ENCODE data around the gene PCDHGB6.
"Not testable (repeated sequence)": the region's sequence is repeated elsewhere in the genome, so short reads cannot be mapped to it uniquely, and the experiment has no call there.

Gene PCDHGB6

DNA sequence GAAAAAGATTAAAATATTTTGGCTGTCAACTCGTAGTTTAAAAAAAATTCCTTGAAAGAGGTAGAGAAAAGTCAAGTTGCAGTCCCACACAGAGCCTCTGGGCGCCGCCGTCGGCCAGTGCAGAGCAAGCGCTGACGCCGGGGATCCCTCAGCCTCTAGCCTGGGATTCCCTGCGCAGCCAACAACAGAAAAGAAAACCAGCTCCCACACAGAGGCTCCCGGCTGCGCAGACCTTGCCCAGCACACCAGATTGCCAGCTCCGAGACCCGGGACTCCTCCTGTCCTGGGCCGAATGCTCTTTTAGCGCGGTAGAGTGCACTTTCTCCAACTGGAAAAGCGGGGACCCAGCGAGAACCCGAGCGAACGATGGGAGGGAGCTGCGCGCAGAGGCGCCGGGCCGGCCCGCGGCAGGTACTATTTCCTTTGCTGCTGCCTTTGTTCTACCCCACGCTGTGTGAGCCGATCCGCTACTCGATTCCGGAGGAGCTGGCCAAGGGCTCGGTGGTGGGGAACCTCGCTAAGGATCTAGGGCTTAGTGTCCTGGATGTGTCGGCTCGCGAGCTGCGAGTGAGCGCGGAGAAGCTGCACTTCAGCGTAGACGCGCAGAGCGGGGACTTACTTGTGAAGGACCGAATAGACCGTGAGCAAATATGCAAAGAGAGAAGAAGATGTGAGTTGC, 9.8 kb downstream of the PCDHGB6 start, which contains the start of gene PCDHGB7:
TSS of gene PCDHGB7 (plus strand) at position 184 of the 679 bp plus-strand sequence. CDS start at position 367, 183 bp downstream.
- in situ Hi-C loops (cut with MboI; ENCODE audit: low sequenced_read_pairs) = loop anchor here (10.0 kb wide), 1 partner anchor 137 kb away; no protein-coding TSS in a partner anchor

GRCh38 chr5:141419074-141419880, 11.5 kb downstream of the PCDHGB6 start:
- in situ Hi-C loops (cut with MboI; ENCODE audit: low sequenced_read_pairs) = loop anchor here (10.0 kb wide), 1 partner anchor 136 kb away; no protein-coding TSS in a partner anchor

DNA sequence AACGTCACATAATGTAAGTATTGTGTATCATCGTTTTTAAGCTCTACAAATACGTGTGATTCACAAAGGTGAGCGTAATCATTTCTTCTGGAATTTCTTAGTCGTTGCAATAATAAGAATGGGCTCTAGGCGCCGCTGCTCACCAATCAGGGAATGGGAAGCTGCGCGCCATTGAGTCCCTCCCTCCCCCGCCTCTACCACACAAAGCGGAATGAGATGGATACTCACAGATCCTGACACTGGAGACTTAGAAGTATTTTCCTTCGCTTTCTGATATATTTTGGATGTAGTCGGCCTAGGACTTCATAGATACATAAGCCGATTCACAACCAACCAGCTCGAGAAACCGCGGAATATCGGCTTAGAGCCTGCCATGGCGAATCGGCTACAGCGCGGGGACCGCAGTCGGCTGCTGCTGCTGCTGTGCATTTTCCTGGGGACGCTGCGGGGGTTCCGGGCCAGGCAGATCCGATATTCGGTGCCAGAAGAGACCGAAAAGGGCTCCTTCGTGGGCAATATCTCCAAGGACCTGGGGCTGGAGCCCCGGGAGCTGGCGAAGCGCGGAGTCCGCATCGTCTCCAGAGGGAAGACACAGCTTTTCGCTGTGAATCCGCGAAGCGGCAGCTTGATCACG, 13.2 kb downstream of the PCDHGB6 start, which contains the start of gene PCDHGA11:
TSS of gene PCDHGA11 (plus strand) at position 197 of the 634 bp plus-strand sequence. CDS start at position 374, 177 bp downstream.
- in situ Hi-C loops (cut with MboI; ENCODE audit: low sequenced_read_pairs) = no loop called here

DNA sequence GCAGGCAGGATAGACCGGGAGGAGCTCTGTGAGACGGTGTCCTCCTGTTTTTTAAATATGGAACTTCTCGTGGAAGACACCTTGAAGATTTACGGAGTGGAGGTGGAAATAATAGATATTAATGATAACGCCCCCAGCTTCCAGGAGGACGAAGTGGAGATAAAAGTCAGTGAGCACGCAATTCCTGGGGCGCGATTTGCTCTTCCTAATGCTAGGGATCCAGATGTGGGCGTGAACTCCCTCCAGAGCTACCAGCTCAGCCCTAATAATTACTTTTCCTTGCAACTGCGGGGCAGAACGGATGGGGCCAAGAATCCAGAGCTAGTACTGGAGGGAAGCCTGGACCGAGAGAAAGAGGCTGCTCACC, 13.7 kb downstream of the PCDHGB6 start:
- in situ Hi-C loops (cut with MboI; ENCODE audit: low sequenced_read_pairs) = no loop called here

- in situ Hi-C loops (cut with MboI; ENCODE audit: low sequenced_read_pairs) = no loop called here
These were observed 15.0 kb downstream of the PCDHGB6 start for GRCh38 chr5:141422742-141423291.

DNA sequence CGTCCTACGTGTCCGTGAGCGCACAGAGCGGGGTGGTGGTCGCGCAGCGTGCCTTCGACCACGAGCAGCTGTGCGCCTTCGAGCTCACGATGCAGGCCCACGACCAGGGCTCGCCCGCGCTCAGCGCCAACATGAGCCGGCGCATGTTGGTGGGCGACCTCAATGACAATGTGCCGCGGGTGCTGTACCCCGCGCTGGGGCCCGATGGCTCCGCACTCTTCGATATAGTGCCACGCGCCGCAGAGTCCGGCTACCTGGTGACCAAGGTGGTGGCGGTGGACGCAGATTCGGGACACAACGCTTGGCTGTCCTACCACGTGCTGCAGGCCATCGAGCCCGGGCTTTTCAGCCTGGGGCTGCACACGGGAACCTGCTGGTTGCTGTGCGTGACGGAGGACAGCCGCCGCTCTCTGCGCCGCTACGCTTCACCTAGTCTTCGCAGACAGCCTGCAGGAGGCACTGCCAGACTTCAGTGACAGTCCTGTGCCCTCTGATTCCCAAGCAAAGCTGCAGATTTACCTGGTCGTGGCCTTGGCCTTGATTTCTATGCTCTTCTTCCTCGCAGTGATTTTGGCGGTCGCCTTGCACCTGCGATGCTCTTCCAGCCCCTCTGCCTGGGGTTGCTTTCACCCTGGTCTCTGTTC, 20.1 kb downstream of the PCDHGB6 start:
- in situ Hi-C loops (cut with MboI; ENCODE audit: low sequenced_read_pairs) = no loop called here

DNA sequence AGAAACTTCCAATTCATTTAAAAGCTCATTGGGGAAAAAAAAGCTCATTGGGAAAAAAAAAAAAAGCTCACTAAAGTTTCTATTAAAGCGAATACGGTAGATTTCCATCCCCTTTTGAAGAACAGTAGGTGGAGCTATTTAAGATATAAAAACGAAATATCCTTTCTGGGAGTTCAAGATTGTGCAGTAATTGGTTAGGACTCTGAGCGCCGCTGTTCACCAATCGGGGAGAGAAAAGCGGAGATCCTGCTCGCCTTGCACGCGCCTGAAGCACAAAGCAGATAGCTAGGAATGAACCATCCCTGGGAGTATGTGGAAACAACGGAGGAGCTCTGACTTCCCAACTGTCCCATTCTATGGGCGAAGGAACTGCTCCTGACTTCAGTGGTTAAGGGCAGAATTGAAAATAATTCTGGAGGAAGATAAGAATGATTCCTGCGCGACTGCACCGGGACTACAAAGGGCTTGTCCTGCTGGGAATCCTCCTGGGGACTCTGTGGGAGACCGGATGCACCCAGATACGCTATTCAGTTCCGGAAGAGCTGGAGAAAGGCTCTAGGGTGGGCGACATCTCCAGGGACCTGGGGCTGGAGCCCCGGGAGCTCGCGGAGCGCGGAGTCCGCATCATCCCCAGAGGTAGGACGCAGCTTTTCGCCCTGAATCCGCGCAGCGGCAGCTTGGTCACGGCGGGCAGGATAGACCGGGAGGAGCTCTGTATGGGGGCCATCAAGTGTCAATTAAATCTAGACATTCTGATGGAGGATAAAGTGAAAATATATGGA, 22.7 kb downstream of the PCDHGB6 start, which contains the start of gene PCDHGA12:
TSS of gene PCDHGA12 (plus strand) at position 176 of the 782 bp plus-strand sequence. CDS start at position 429, 253 bp downstream.
- in situ Hi-C loops (cut with MboI; ENCODE audit: low sequenced_read_pairs) = no loop called here

GRCh38 chr5:141431286-141431685, 23.5 kb downstream of the PCDHGB6 start:
- in situ Hi-C loops (cut with MboI; ENCODE audit: low sequenced_read_pairs) = no loop called here

DNA sequence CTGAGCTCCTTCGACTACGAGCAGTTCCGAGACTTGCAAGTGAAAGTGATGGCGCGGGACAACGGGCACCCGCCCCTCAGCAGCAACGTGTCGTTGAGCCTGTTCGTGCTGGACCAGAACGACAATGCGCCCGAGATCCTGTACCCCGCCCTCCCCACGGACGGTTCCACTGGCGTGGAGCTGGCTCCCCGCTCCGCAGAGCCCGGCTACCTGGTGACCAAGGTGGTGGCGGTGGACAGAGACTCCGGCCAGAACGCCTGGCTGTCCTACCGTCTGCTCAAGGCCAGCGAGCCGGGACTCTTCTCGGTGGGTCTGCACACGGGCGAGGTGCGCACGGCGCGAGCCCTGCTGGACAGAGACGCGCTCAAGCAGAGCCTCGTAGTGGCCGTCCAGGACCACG, 24.5 kb downstream of the PCDHGB6 start:
- in situ Hi-C loops (cut with MboI; ENCODE audit: low sequenced_read_pairs) = not testable (repeated sequence)

GRCh38 chr5:141432726-141433125, 24.9 kb downstream of the PCDHGB6 start:
- in situ Hi-C loops (cut with MboI; ENCODE audit: low sequenced_read_pairs) = not testable (repeated sequence)

GRCh38 chr5:141434006-141434405, 26.2 kb downstream of the PCDHGB6 start:
- in situ Hi-C loops (cut with MboI; ENCODE audit: low sequenced_read_pairs) = no loop called here

DNA sequence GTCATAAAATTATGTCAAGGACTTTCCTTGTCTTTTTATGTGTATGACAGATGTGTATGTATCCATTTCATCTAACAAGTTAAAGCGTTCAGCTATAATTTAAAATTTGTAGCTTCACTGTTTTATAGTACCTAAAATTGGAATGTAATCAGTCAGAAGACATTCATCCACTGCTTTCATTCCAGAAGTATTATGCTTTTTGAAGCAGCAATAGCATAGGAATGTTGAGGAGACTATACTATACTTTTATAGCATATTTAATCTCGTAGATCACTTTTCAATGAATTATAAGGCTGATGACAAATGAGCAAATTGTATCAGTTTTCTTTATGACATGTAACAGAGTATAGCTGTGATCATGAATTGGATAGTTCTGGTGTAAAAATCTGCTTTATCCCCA, 29.4 kb downstream of the PCDHGB6 start:
- in situ Hi-C loops (cut with MboI; ENCODE audit: low sequenced_read_pairs) = no loop called here

GRCh38 chr5:141439411-141440141, 31.8 kb downstream of the PCDHGB6 start:
- in situ Hi-C loops (cut with MboI; ENCODE audit: low sequenced_read_pairs) = no loop called here

DNA sequence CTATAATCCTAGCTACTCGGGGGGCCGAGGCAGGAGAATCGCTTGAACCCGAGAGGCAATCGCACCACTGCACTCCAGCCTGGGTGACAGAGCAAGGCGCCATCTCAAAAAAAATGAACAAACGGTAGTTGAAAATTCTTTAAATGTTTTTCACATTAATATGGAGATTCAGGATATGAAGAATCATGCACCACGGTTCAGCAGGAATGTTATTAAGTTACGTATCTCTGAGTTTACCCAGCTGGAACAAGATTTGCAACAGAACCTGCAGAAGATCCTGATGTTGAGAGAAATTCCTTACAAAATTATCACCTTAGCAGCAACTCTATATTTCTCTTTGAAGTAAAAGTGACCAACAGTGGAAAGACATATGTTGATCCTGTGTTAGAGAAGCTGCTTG, 32.5 kb downstream of the PCDHGB6 start:
- in situ Hi-C loops (cut with MboI; ENCODE audit: low sequenced_read_pairs) = no loop called here

- in situ Hi-C loops (cut with MboI; ENCODE audit: low sequenced_read_pairs) = no loop called here
These were observed 33.9 kb downstream of the PCDHGB6 start for GRCh38 chr5:141441571-141442170.
